Right ventricle myocardium inferior (tissue), 1 donor: Measurements from ENCODE around the gene CNDP1. TPM values are rescaled to one million over a fixed set of nuclear protein-coding genes. Genes with fewer than 3 reads are reported as not detected.
A peak's percentile ranks its signal among the peaks of the same experiment; 100 is the strongest.

Source experiments
- ATAC-seq: fragments of 200-7000 bp; cut with Tn5 transposase; one replicate; pipeline ENCODE4 v1.9.1; 2020; ENCODE audit warnings: mild to moderate bottlenecking, moderate library complexity
- DNase-seq: peaks from one replicate; pipeline ENCODE4 v3.0.0; 2021; ENCODE audit errors: missing footprints
- intact Hi-C: fragments of 100-400 bp; cut with DNase I; formaldehyde crosslinking; loops from one replicate; pipeline ENCODE4 v1.11.0; 2022
- total RNA-seq: library from RNA; stranded (reverse); fragmentation: NEBNext Ultra II Directional; extraction: Animal tissue kit (Norgen Biotek cat#: 25700); gene quantifications from one replicate; pipeline ENCODE4 v1.2.1, GENCODE V29; 2021
- donor health status: DM: no; HTN: yes; CAD: no; lungs with severe emphysema.

CNDP1 gene
- total RNA-seq, 1 donor from 2014 or later = not detected

GRCh38 chr18:74531043-74531442, 3.3 kb upstream of the CNDP1 start:
- ATAC-seq (no peak), DNase-seq (no peak)
- intact Hi-C loops = no loop called here

GRCh38 chr18:74532511-74533025, 1.7 kb upstream of the CNDP1 start:
- DNase-seq = no peak
- intact Hi-C loops = no loop called here
- no peak for ATAC-seq

- intact Hi-C loops = no loop called here
Observed at GRCh38 chr18:74533666-74534065, 634 bp upstream of the CNDP1 start.

DNA sequence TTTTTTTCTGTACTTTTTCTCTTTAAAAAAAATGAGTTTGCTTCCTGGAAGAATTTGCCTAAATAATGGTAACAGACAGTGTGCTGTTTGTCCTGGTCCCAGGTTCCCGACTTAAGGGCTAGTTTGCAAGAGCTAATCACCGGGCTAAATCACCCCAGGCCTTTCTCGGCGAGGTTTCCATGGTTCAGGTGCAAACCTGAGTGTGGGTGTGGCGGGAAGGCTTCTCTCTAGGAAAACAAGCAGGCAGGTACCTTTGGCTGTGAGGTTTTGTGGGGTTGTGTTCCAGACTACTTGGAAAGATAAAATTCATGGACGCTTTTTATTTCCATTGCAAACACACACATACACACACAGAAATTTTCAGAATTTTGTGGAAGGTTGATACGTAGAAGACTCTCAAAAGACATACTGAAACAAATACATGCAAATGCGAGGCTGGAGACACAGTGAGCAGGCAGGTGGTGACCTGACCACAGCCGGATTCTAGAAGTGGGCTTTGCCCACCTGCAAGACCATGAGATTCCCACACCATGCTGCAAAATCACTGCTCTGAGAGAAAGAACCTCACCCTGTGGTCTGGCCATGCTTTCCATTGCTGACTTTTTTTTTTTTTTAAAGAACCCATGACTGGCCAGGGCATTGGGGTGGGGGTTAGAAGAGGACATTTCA, 815 bp downstream of the CNDP1 start:
- DNase-seq (no peak), ATAC-seq (no peak)
- intact Hi-C loops = no loop called here

More at GRCh38 chr18:74533666-74534065, 634 bp upstream of the CNDP1 start:
- DNase-seq = no peak
- no peak for ATAC-seq

GRCh38 chr18:74539289-74539688, 5.0 kb downstream of the CNDP1 start:
- ATAC-seq = no peak
- DNase-seq = no peak
- intact Hi-C loops = no loop called here

DNA sequence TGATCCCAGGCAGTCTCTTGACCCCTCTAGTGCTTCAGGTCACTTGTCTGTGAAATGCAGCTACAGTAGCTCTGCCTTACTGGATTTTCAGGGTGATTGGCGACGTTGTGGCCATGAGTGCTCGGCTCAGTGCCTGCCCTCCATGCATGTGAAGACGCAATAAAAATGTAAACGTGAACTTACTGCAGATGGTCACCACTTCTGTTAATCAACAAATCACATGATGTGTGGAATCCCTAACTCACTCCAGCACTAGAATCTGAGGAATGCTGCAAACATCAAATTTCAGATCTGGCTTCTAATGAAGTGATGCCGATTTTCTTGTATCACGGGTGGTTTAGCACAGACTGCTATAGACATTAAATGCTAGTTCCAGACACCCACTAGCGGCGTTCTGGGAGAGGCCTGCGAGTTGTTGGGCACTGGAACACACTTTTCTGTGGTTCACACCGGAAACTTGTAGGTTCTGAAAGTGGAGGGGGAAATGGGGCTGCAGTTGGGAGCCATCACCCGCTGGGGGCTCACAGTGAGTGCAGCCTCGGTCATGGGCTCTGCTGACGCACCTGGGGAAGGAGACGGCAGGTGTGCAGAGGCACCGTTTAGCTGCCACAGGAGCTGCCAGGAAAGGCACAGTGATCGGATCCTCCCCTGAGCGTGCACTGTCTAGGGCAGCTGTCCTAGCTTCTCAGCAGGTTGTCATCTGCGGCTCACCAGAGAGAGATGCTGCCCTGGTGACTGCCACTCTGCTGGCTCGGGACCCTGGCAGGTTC, 6.5 kb downstream of the CNDP1 start:
- no peak for DNase-seq
- no peak for ATAC-seq
- intact Hi-C loops = no loop called here

DNA sequence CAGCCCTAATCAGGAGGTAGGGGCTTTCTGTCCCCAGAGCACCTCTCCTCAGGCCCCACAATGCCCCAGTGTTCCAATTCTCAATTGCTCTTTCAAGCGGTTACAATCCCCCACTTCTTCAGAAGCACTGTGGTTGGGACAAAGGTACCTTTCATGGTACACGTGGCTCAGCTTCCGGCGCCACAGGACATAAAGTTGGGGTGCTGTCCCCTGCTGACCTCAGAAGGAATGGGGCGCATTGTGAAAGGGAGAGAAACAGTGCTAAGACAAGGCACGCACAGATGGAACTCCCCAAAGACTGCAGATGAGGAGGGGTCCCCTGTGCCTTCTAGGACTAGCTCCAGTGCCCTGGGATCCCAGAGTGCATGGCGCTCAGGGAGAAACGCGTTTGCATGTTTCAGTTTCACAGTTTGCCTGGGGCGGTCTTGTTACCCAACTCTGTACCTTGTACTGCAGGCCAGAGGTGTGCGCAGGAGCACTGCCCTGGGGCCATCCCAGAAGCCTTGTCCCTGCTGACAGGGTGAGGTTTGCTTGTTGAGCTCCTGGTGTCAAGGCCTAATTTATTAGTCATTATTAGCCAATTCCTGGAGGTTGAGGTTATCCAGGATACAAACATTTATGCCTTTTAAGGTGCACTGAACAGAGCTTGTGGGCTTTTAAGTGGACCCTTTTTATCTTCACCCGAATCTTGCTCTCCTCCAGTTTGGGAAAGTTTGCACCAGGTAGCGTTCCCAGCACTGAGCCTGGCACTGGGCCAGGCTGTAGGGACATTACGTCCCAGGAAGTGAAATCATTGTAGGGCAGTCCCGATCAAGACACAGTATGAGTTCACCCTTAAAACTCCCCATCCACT, 7.6 kb downstream of the CNDP1 start:
- intact Hi-C loops = no loop called here
- DNase-seq = no peak
- no peak for ATAC-seq

GRCh38 chr18:74544898-74545297, 10.6 kb downstream of the CNDP1 start:
- DNase-seq = no peak
- no peak for ATAC-seq
- intact Hi-C loops = no loop called here

GRCh38 chr18:74546007-74546406, 11.7 kb downstream of the CNDP1 start:
- no peak for ATAC-seq
- DNase-seq = no peak
- intact Hi-C loops = loop anchor here (2.0 kb wide), 1 partner anchor 49 kb away; the partner anchor contains the start of gene CNDP2

GRCh38 chr18:74546751-74547530, 12.6 kb downstream of the CNDP1 start:
- no peak for DNase-seq
- intact Hi-C loops = loop anchor here (2.0 kb wide), 1 partner anchor 50 kb away; the partner anchor contains the start of gene CNDP2

GRCh38 chr18:74547860-74548259, 13.6 kb downstream of the CNDP1 start:
- intact Hi-C loops = loop anchor here (2.0 kb wide), 1 partner anchor 51 kb away; the partner anchor contains the start of gene CNDP2
- DNase-seq = no peak
- no peak for ATAC-seq

More at GRCh38 chr18:74546751-74547530, 12.6 kb downstream of the CNDP1 start:
- peak; percentile 46 for ATAC-seq

- ATAC-seq (no peak), DNase-seq (no peak)
- intact Hi-C loops = loop anchor here (5.0 kb wide), 1 partner anchor 352 kb away; no protein-coding TSS in a partner anchor
Observed at GRCh38 chr18:74549591-74550104, 15.3 kb downstream of the CNDP1 start.

- ATAC-seq = no peak
- intact Hi-C loops = loop anchor here (5.0 kb wide), 1 partner anchor 354 kb away; no protein-coding TSS in a partner anchor
Observed at GRCh38 chr18:74550886-74551285, 16.6 kb downstream of the CNDP1 start.

GRCh38 chr18:74551452-74551851, 17.2 kb downstream of the CNDP1 start:
- intact Hi-C loops = loop anchor here (5.0 kb wide), 1 partner anchor 354 kb away; no protein-coding TSS in a partner anchor
- ATAC-seq (no peak), DNase-seq (no peak)

More at GRCh38 chr18:74550886-74551285, 16.6 kb downstream of the CNDP1 start:
- no peak for DNase-seq

DNA sequence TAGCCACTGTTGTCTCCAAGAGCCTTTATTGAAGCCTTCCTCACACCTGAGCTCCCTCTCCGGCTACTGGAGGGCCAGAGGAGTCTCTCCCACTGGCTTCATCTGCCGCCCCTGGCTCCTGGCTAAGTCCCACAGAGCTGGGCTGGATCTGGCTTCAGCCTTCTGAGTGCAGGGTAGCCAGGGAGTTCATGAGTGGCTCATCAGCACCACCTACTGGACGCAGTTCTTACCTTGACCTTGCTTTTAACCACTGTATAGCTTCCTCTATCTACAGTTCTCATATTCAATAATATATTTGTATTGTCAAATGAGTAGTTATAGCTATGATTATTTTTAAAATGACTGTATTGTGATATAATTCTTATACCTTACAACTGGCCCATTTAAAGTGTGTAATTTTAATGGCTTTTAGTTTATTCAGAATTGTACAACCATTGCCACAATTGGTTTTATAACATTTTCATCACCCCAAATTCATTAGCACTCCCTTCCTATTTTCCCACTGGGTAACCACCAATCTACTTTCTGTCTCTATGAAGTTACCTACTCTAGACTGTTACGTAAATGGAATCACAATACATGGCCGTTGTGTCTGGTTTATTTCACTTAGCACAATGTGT, 17.7 kb downstream of the CNDP1 start:
- DNase-seq = peak; percentile 72
- intact Hi-C loops = loop anchor here (1.0 to 5.0 kb wide), 2 partner anchors 199 to 355 kb away; no protein-coding TSS in a partner anchor
- peak; percentile 97 for ATAC-seq

DNA sequence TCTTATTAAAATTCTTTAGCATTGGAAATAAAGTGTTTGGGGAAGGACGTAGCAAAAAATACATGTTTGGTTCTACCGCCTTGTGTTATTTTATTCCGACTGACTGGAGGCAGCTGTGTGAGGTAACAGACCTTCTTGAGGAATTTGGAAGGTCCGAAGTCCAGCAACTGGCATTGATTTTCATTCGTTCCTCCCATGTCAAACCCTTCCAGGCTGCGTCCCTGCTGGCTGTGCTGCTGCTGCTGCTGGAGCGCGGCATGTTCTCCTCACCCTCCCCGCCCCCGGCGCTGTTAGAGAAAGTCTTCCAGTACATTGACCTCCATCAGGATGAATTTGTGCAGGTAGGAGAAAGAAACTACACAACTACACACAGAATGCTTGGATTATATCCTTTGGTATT, 21.8 kb downstream of the CNDP1 start:
- intact Hi-C loops = no loop called here
- no peak for DNase-seq
- ATAC-seq = no peak

DNA sequence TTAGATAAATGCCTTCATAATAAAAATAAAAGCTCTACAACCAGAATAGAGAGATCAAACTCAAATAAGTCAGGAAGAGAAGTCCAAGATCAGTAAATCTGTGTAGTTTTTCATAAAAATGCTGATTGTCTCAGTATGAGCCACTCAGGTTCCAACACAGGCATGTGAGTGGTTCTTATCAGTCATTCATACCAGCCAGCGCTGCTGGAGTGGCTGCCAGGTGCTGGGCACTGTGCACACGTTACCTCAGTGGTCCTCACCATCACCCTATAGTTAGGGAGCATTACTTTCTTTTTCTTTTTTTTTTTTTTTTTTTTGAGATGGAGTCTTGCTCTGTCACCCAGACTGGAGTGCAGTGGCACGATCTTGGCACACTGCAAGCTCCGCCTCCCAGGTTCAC, 23.8 kb downstream of the CNDP1 start:
- no peak for ATAC-seq
- intact Hi-C loops = no loop called here
- DNase-seq = no peak
